GM06990 (cell line): ENCODE measurements around the gene XDH.

ENCODE experiments used
- DNase-seq: peaks from one replicate; pipeline ENCODE4 v3.0.0-alpha.2; 2011; ENCODE audit not compliant: insufficient read length; ENCODE audit errors: extremely low read depth
- H3K27me3 ChIP-seq: replicated peaks from 2 replicates; pipeline ENCODE4 v1.6.0; 2011; ENCODE audit warnings: low read length; ENCODE audit not compliant: control insufficient read depth, insufficient read depth
- H3K36me3 ChIP-seq: 2 replicates; pipeline ENCODE4 v1.5.1; 2011; ENCODE audit warnings: low read length; ENCODE audit not compliant: control insufficient read depth, insufficient read depth
- H3K4me3 ChIP-seq: replicated peaks from 2 replicates; pipeline ENCODE4 v1.5.1; 2011; ENCODE audit warnings: low read depth, mild to moderate bottlenecking, control low read depth, low read length
- CTCF ChIP-seq: IDR thresholded peaks from 2 replicates; pipeline ENCODE4 v1.5.1; 2011; ENCODE audit warnings: low read length, control low read depth, mild to moderate bottlenecking, inconsistent platforms; ENCODE audit not compliant: insufficient read depth, poor library complexity, severe bottlenecking

XDH gene

GRCh38 chr2:31359229-31359628, 55.3 kb downstream of the XDH start:
- no peak for DNase-seq
- TF ChIP-seq CTCF: no peak
- H3K27me3 ChIP-seq: peaks cover 1% of the 10 kb centered on the region; the same call in 1 of the 2 replicates
- H3K4me3 ChIP-seq: no peak overlapping the region
- no peaks in the 10 kb centered on the region for H3K36me3 ChIP-seq

- DNase-seq: no peak
- peaks cover 1% of the 10 kb centered on the region; the same call in 1 of the 2 replicates for H3K27me3 ChIP-seq
- H3K36me3 ChIP-seq: no peaks in the 10 kb centered on the region
- no peak overlapping the region for H3K4me3 ChIP-seq
- TF ChIP-seq CTCF: peak; percentile 57
These were observed 59.7 kb downstream of the XDH start for GRCh38 chr2:31354837-31355236.

- no peaks in the 10 kb centered on the region for H3K36me3 ChIP-seq
- peaks cover 1% of the 10 kb centered on the region; the same call in 1 of the 2 replicates for H3K27me3 ChIP-seq
- DNase-seq: no peak
These were observed 61.4 kb downstream of the XDH start for GRCh38 chr2:31353179-31353578.

GRCh38 chr2:31349684-31350083, 64.9 kb downstream of the XDH start:
- TF ChIP-seq CTCF: no peak
- DNase-seq: no peak

More at GRCh38 chr2:31353179-31353578, 61.4 kb downstream of the XDH start:
- TF ChIP-seq CTCF: no peak
- H3K4me3 ChIP-seq: no peak overlapping the region

GRCh38 chr2:31349160-31349559, 65.4 kb downstream of the XDH start:
- Histone ChIP-seq H3K36me3 (no peaks in the 10 kb centered on the region), H3K27me3 (no peaks in the 10 kb centered on the region; the same call in 1 of the 2 replicates), H3K4me3 (no peak overlapping the region)
- no peak for TF ChIP-seq CTCF
- no peak for DNase-seq

More at GRCh38 chr2:31349684-31350083, 64.9 kb downstream of the XDH start:
- no peak overlapping the region for H3K4me3 ChIP-seq
- no peaks in the 10 kb centered on the region for H3K36me3 ChIP-seq
- no peaks in the 10 kb centered on the region; the same call in 1 of the 2 replicates for H3K27me3 ChIP-seq

- no peak for DNase-seq
- Histone ChIP-seq H3K4me3 (no peak overlapping the region), H3K36me3 (no peaks in the 10 kb centered on the region), H3K27me3 (no peaks in the 10 kb centered on the region; the same call in 1 of the 2 replicates)
- TF ChIP-seq CTCF: no peak
These were observed 65.9 kb downstream of the XDH start for GRCh38 chr2:31348618-31349017.
